GM12878 (cell line): Measurements from ENCODE around the gene SPRED2. TPM values are rescaled to one million over a fixed set of nuclear protein-coding genes. Genes with fewer than 3 reads are reported as not detected.

Source experiments
- ATAC-seq: fragments of 200-7000 bp; cut with Tn5 transposase; 3 replicates; pipeline ENCODE4 v1.9.1; 2020; ENCODE audit warnings: mild to moderate bottlenecking, moderate library complexity
- BruUV-seq: library from RNA; stranded (reverse); fragments of 400-500 nt; replicated peaks from 2 replicates; lab custom pipeline; 2021; lab: Mats Ljungman, UMichigan
- CTCF ChIA-PET: fragments of 300-600 bp; sonication (Branson Sonifier 250); formaldehyde crosslinking; extraction: SDS; loops from one replicate; lab custom pipeline; 2021; ENCODE audit warnings: inconsistent platforms; lab: Yijun Ruan, JAX
- POLR2A ChIA-PET: fragments of 350-600 bp; formaldehyde crosslinking; extraction: SDS; loops from one replicate; lab custom pipeline; 2021; ENCODE audit warnings: inconsistent platforms; lab: Charles Lee
- RAD21 ChIA-PET: fragments of 300-600 bp; sonication (Branson Sonifier 250); formaldehyde crosslinking; loops from one replicate; lab custom pipeline; 2023; ENCODE audit warnings: antibody characterized with exemption; ENCODE audit not compliant: unreplicated experiment; lab: Charles Lee
- SMC1A ChIA-PET: fragments of 300-600 bp; sonication (Branson Sonifier 250); formaldehyde crosslinking; loops from one replicate; lab custom pipeline; 2023; ENCODE audit not compliant: unreplicated experiment, uncharacterized antibody; lab: Charles Lee
- DNase-seq: peaks from one replicate; pipeline ENCODE4 v3.0.0-alpha.2; 2011; ENCODE audit warnings: low read depth, low spot score
- FAIRE-seq: peaks from 3 replicates; lab custom pipeline; 2011; peaks lifted over from hg19 to GRCh38; lab: Jason Lieb, UNC
- H2AFZ ChIP-seq: 2 replicates; pipeline ENCODE4 v1.6.0; 2011; ENCODE audit warnings: low read depth, low read length, control low read depth; ENCODE audit not compliant: control insufficient read depth
- H3K27ac ChIP-seq: 2 replicates; pipeline ENCODE4 v1.5.1; 2011; ENCODE audit warnings: control low read depth; ENCODE audit not compliant: control insufficient read depth, insufficient read depth
- H3K27me3 ChIP-seq, 2 experiments: replicated peaks in 1 of 2; 2 replicates each; pipeline versions ENCODE4 v1.6.0 to v1.6.1; 2011; ENCODE audit warnings: low read length in 1 of 2; ENCODE audit not compliant: control insufficient read depth in 2 of 2, insufficient read depth in 2 of 2
- H3K36me3 ChIP-seq, 2 experiments: 2 replicates each; pipeline ENCODE4 v1.5.1; 2011; ENCODE audit warnings: low read length in 1 of 2; ENCODE audit not compliant: control insufficient read depth in 2 of 2, insufficient read depth in 2 of 2
- H3K4me1 ChIP-seq: 2 replicates; pipeline ENCODE4 v1.6.1; 2011; ENCODE audit warnings: mild to moderate bottlenecking, low read length, moderate library complexity, mixed read lengths; ENCODE audit not compliant: control insufficient read depth, insufficient read depth
- H3K4me2 ChIP-seq: 2 replicates; pipeline ENCODE4 v1.6.0; 2011; ENCODE audit warnings: control low read depth; ENCODE audit not compliant: control insufficient read depth, insufficient read depth
- H3K4me3 ChIP-seq: fragments of 200-600 bp; sonication (generic); 2 replicates; pipeline ENCODE4 v1.5.1; 2016
- H3K79me2 ChIP-seq: 2 replicates; pipeline ENCODE4 v1.6.0; 2011; ENCODE audit warnings: low read length; ENCODE audit not compliant: control insufficient read depth, insufficient read depth
- H3K9ac ChIP-seq: 2 replicates; pipeline ENCODE4 v1.8.0; 2011; ENCODE audit warnings: low read length, control low read depth, mixed read lengths; ENCODE audit not compliant: control insufficient read depth, insufficient read depth
- H3K9me3 ChIP-seq: replicated peaks from 3 replicates; pipeline ENCODE4 v1.5.1; 2011; ENCODE audit warnings: mild to moderate bottlenecking, low read length; ENCODE audit not compliant: control insufficient read depth, insufficient read depth
- H4K20me1 ChIP-seq: 2 replicates; pipeline ENCODE4 v1.6.0; 2011; ENCODE audit not compliant: control insufficient read depth, insufficient read depth
- ASH2L ChIP-seq: fragments of 300-600, 200-600 bp; sonication (generic); IDR thresholded peaks from 2 replicates; pipeline ENCODE4 v1.6.1; 2017; ENCODE audit warnings: low read depth, mild to moderate bottlenecking, borderline replicate concordance
- CEBPZ ChIP-seq: fragments of 150-350 bp; IDR thresholded peaks from 2 replicates; pipeline ENCODE4 v1.6.1; 2016; ENCODE audit warnings: low read depth, low read length
- CHD1 ChIP-seq: IDR thresholded peaks from 2 replicates; pipeline ENCODE4 v1.6.1; 2012; ENCODE audit warnings: low read depth, low read length, improper control_type of control experiment
- CREM ChIP-seq: IDR thresholded peaks from 2 replicates; pipeline ENCODE4 v1.6.1; 2014; ENCODE audit warnings: antibody characterized with exemption, low read depth
- ESRRA ChIP-seq: IDR thresholded peaks from 2 replicates; pipeline ENCODE4 v1.6.1; 2012; ENCODE audit warnings: mild to moderate bottlenecking, low read length, improper control_type of control experiment
- GABPA ChIP-seq: IDR thresholded peaks from 2 replicates; pipeline ENCODE4 v1.6.1; 2014; ENCODE audit warnings: antibody characterized with exemption, low read depth, mild to moderate bottlenecking, inconsistent platforms
- HDGF ChIP-seq: fragments of 450-650 bp; IDR thresholded peaks from 2 replicates; pipeline ENCODE4 v1.6.1; 2016; ENCODE audit warnings: antibody characterized with exemption
- IKZF2 ChIP-seq, 2 experiments: fragments of 450-650 bp; IDR thresholded peaks; 2 replicates each; pipeline ENCODE4 v1.6.1; 2017; ENCODE audit warnings: mild to moderate bottlenecking in 2 of 2, moderate library complexity in 2 of 2
- NFYB ChIP-seq: IDR thresholded peaks from 2 replicates; pipeline ENCODE4 v1.6.1; 2011; ENCODE audit warnings: low read depth, mild to moderate bottlenecking, low read length, improper control_type of control experiment, moderate library complexity; ENCODE audit not compliant: insufficient read depth
- PBX3 ChIP-seq: IDR thresholded peaks from 2 replicates; pipeline ENCODE4 v1.6.1; 2011; ENCODE audit warnings: mild to moderate bottlenecking, low read depth, low read length, moderate library complexity; ENCODE audit not compliant: insufficient replicate concordance
- PML ChIP-seq: IDR thresholded peaks from 2 replicates; pipeline ENCODE4 v1.6.1; 2012; ENCODE audit warnings: low read length, inconsistent platforms
- POU2F2 ChIP-seq: IDR thresholded peaks from 3 replicates; pipeline ENCODE4 v1.6.1; 2011; ENCODE audit warnings: low read depth, mild to moderate bottlenecking, low read length, borderline replicate concordance
- RAD51 ChIP-seq: fragments of 450-650 bp; IDR thresholded peaks from 2 replicates; pipeline ENCODE4 v1.6.1; 2016; ENCODE audit warnings: moderate library complexity, mild to moderate bottlenecking, inconsistent platforms
- RELA ChIP-seq: fragments of 450-650 bp; IDR thresholded peaks from 2 replicates; pipeline ENCODE4 v1.8.0; 2014; ENCODE audit warnings: borderline replicate concordance; ENCODE audit not compliant: partially characterized antibody
- RFX5 ChIP-seq: IDR thresholded peaks from 2 replicates; pipeline ENCODE4 v1.6.1; 2011; ENCODE audit warnings: low read depth, low read length, improper control_type of control experiment
- SMAD1 ChIP-seq: fragments of 450-650 bp; IDR thresholded peaks from 2 replicates; pipeline ENCODE4 v1.6.1; 2018; ENCODE audit warnings: mild to moderate bottlenecking, low read depth; ENCODE audit not compliant: partially characterized antibody
- SP1 ChIP-seq: IDR thresholded peaks from one replicate; pipeline ENCODE4 v1.6.1; 2011; ENCODE audit warnings: low read depth, low read length
- SPI1 ChIP-seq: IDR thresholded peaks from 2 replicates; pipeline ENCODE4 v1.6.1; 2011; ENCODE audit warnings: low read depth, mild to moderate bottlenecking, low read length, moderate library complexity, borderline replicate concordance; ENCODE audit not compliant: insufficient read depth
- STAT3 ChIP-seq: IDR thresholded peaks from 2 replicates; pipeline ENCODE4 v1.6.1; 2011; ENCODE audit warnings: low read depth, low read length, improper control_type of control experiment
- SUPT20H ChIP-seq: IDR thresholded peaks from 2 replicates; pipeline ENCODE4 v1.6.1; 2011; ENCODE audit warnings: low read depth, mild to moderate bottlenecking, low read length, moderate library complexity, borderline replicate concordance; ENCODE audit not compliant: control insufficient read depth
- WGBS: methylation state at CpG from one replicate; pipeline ENCODE4 v1.1.6; 2016; ENCODE audit warnings: low lambda C conversion rate; ENCODE audit not compliant: insufficient replicate concordance, insufficient coverage; ENCODE audit errors: missing lambda C conversion rate; 5-methylcytosine and 5-hydroxymethylcytosine counted together
- in situ Hi-C: fragments of 300-500 bp; cut with MboI; formaldehyde crosslinking; loops from 9 replicates; pipeline ENCODE4 v1.14.3; 2018; ENCODE audit warnings: mixed read lengths
- intact Hi-C: fragments of 100-400 bp; cut with micrococcal nuclease; formaldehyde crosslinking; loops from one replicate; pipeline ENCODE4 v1.14.2; 2022; ENCODE audit not compliant: unreplicated experiment
- polyA plus RNA-seq, 11 experiments: library from polyadenylated mRNA; depleted of rRNA in 4 of 11; unstranded in 6 of 11; stranded (reverse) in 5 of 11; fragments of >200 nt; fragmentation: Nextera tagmentation in 4 of 11; fragmentation: Illumina TruSeq in 1 of 11; extraction: Ambion mirVana in 4 of 11; extraction: Trizol in 1 of 11; gene quantifications; 1 replicate in 1 of 11; 2 replicates in 10 of 11; pipeline versions ENCODE4 v1.2.1 to v1.2.3, GENCODE V29; 2011 to 2016; ENCODE audit warnings: inconsistent platforms in 2 of 11, missing spikeins in 2 of 11, low read depth in 1 of 11
- total RNA-seq, 4 experiments: library from RNA; depleted of rRNA in 3 of 4; stranded (reverse); fragments of >200 nt in 3 of 4; fragmentation: Illumina TruSeq in 1 of 4; extraction: Trizol in 1 of 4; gene quantifications; 2 replicates each; pipeline versions ENCODE4 v1.2.1 to v1.2.3, GENCODE V29; 2013 to 2021

The SPRED2 gene
- total and polyA plus RNA-seq, 10 of the 15 experiments (the other 5 are each of a cell fraction or from before 2014, with no cell fraction given): 3.0 to 23.9 (median 9.7) TPM

- Histone ChIP-seq H3K4me2 (no peak overlapping the region), H3K4me3 (no peak overlapping the region), H2AFZ (no peak overlapping the region), H4K20me1 (no peaks in the 10 kb centered on the region), H3K27me3 (no peaks in the 10 kb centered on the region), H3K36me3 (no peaks in the 10 kb centered on the region), H3K79me2 (no peaks in the 10 kb centered on the region), H3K9me3 (no peaks in the 10 kb centered on the region; the same call in 2 of the 3 replicates), H3K4me1 (no peaks in the 10 kb centered on the region), H3K9ac (no peak overlapping the region), H3K27ac (no peak overlapping the region)
- in situ Hi-C loops: no loop called here
- DNase-seq (no peak), FAIRE-seq (no peak), ATAC-seq (no peak)
- POLR2A ChIA-PET: interaction anchor here (0.6 kb wide), 1 partner anchor 40 kb away, joined by 3 read pairs; no protein-coding TSS in a partner anchor
- CTCF ChIA-PET: no interaction called here
- BruUV-seq: no TSS peak
- 69% methylated on average over 5 of the region's 5 CpGs for WGBS
- intact Hi-C loops: no loop called here
- no peak for TF ChIP-seq IKZF2 (IDR thresholded peaks at IDR 0.05)
- TF ChIP-seq RFX5: no peak
- no peak for TF ChIP-seq PML
- TF ChIP-seq RELA: no peak
- no peak for TF ChIP-seq STAT3
- TF ChIP-seq CEBPZ: no peak
- no peak for TF ChIP-seq ASH2L
- TF ChIP-seq CREM: no peak
- no peak for TF ChIP-seq PBX3
- TF ChIP-seq SMAD1: no peak
- no peak for TF ChIP-seq ESRRA
- no peak for TF ChIP-seq GABPA
- TF ChIP-seq SPI1: no peak
- TF ChIP-seq RAD51: no peak
- TF ChIP-seq SP1: no peak
- no peak for TF ChIP-seq HDGF
- TF ChIP-seq SUPT20H: no peak
- no peak for TF ChIP-seq POU2F2
- TF ChIP-seq CHD1: no peak
- no peak for TF ChIP-seq NFYB
- SMC1A ChIA-PET: no interaction called here
- RAD21 ChIA-PET: no interaction called here
Observed at GRCh38 chr2:65443509-65444186, 11.2 kb upstream of the SPRED2 start.
